RWPE1 (cell line): Measurements from ENCODE around the gene STARD9.
A peak's percentile ranks its signal among the peaks of the same experiment; 100 is the strongest.

Experiments used
- CTCF ChIA-PET: fragments of 350-600 bp; sonication (Branson Sonifier 250); formaldehyde crosslinking; extraction: SDS; loops from one replicate; lab custom pipeline; 2021; lab: Yijun Ruan, JAX
- POLR2A ChIA-PET: fragments of 400-600 bp; formaldehyde crosslinking; extraction: SDS; loops from one replicate; lab custom pipeline; 2020; ENCODE audit warnings: antibody characterized with exemption; ENCODE audit not compliant: low non-redundant PET; lab: Yijun Ruan, JAX
- DNase-seq: peaks from one replicate; pipeline ENCODE4 v3.0.0; 2012; ENCODE audit warnings: low spot score
- H3K27ac ChIP-seq: fragments of 450-650 bp; 2 replicates; pipeline ENCODE4 v1.5.1; 2017
- CTCF ChIP-seq: fragments of 450-650 bp; conservative IDR thresholded peaks from 2 replicates; pipeline ENCODE4 v1.5.1; 2017; ENCODE audit warnings: low read depth, mild to moderate bottlenecking

The STARD9 gene

GRCh38 chr15:42730135-42730534 is 154.7 kb downstream of the STARD9 start:
- H3K27ac ChIP-seq = 0 out of 2 replicates have a peak overlapping the region, but pooled peaks have one; percentile 19
- DNase-seq = no peak
- TF ChIP-seq CTCF = no peak
- POLR2A ChIA-PET = no interaction called here
- CTCF ChIA-PET = no interaction called here

GRCh38 chr15:42730536-42730935 is 155.1 kb downstream of the STARD9 start:
- ChIA-PET CTCF (no interaction called here), POLR2A (no interaction called here)
- no peak for TF ChIP-seq CTCF
- peak overlapping the region; percentile 19 for H3K27ac ChIP-seq
- DNase-seq = no peak

- ChIA-PET POLR2A (no interaction called here), CTCF (interaction anchor here (0.8 kb wide), 1 partner anchor 190 kb away, joined by 3 read pairs; no protein-coding TSS in a partner anchor)
- H3K27ac ChIP-seq = peak overlapping the region; percentile 19
- TF ChIP-seq CTCF = no peak
- DNase-seq = no peak
Observed at GRCh38 chr15:42731461-42731860, 156.1 kb downstream of the STARD9 start.

- TF ChIP-seq CTCF = no peak
- no peak for DNase-seq
- ChIA-PET POLR2A (no interaction called here), CTCF (interaction anchor here (0.7 kb wide), 1 partner anchor 8 kb away, joined by 3 read pairs; no protein-coding TSS in a partner anchor)
- H3K27ac ChIP-seq = peak overlapping the region; percentile 19
Observed at GRCh38 chr15:42732095-42732827, 156.9 kb downstream of the STARD9 start.

GRCh38 chr15:42733027-42733426 is 157.6 kb downstream of the STARD9 start:
- H3K27ac ChIP-seq = 0 out of 2 replicates have a peak overlapping the region, but pooled peaks have one; percentile 5
- ChIA-PET CTCF (interaction anchor here (0.7 kb wide), 1 partner anchor 9 kb away, joined by 3 read pairs; no protein-coding TSS in a partner anchor), POLR2A (no interaction called here)
- no peak for TF ChIP-seq CTCF
- no peak for DNase-seq

GRCh38 chr15:42734076-42734672 is 158.8 kb downstream of the STARD9 start:
- no peak for TF ChIP-seq CTCF
- H3K27ac ChIP-seq = no peak overlapping the region
- no peak for DNase-seq
- ChIA-PET CTCF (interaction anchor here (1.2 kb wide), 1 partner anchor 192 kb away, joined by 8 read pairs; no protein-coding TSS in a partner anchor), POLR2A (no interaction called here)
